GM10266 (cell line): ENCODE data around the gene NDUFA13.

Experiments
- DNase-seq: peaks from one replicate; pipeline ENCODE4 v3.0.0; 2012; ENCODE audit errors: extremely low spot score
- TF ChIP-seq, protein P1 (sequence below): IDR thresholded peaks from 2 replicates; pipeline ENCODE4 v1.5.1; 2012; ENCODE audit warnings: mild to moderate bottlenecking, low read depth; ENCODE audit not compliant: control insufficient read depth, insufficient read depth; ENCODE audit errors: missing control alignments

NDUFA13 gene

DNA sequence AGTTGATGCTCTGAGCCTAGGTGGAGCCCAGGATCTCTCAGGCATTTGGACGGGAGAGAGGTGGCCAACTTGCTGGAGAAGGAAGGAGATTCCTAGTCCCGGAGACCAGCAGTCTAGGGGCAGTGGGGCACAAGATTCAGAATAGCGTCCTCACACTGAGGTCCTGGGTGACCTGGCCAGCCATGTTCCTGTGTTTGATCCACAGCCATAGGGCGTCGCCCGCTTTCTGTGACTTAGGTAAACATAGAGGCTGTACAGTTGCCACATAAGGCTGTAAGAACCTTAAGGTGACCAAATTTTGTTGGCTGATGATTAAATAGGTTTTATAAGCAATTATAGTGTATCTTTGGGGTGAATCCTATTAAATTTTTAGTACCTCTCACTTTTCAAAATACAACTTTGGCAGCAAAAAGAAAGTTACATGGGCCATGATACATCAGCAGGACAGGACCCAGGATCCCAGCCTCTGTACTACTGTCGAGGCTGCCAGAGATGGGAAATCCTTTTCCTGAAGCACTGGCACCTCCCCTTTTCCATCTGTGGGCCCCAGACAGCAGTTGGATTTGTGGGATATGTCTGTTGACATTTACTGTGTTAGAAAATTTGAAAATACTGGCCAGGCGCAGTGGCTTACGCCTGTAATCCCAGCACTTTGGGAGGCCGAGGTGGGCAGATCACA, 38.2 kb upstream of the NDUFA13 start:
- TF ChIP-seq, protein P1, sequence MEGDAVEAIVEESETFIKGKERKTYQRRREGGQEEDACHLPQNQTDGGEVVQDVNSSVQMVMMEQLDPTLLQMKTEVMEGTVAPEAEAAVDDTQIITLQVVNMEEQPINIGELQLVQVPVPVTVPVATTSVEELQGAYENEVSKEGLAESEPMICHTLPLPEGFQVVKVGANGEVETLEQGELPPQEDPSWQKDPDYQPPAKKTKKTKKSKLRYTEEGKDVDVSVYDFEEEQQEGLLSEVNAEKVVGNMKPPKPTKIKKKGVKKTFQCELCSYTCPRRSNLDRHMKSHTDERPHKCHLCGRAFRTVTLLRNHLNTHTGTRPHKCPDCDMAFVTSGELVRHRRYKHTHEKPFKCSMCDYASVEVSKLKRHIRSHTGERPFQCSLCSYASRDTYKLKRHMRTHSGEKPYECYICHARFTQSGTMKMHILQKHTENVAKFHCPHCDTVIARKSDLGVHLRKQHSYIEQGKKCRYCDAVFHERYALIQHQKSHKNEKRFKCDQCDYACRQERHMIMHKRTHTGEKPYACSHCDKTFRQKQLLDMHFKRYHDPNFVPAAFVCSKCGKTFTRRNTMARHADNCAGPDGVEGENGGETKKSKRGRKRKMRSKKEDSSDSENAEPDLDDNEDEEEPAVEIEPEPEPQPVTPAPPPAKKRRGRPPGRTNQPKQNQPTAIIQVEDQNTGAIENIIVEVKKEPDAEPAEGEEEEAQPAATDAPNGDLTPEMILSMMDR: no peak

DNA sequence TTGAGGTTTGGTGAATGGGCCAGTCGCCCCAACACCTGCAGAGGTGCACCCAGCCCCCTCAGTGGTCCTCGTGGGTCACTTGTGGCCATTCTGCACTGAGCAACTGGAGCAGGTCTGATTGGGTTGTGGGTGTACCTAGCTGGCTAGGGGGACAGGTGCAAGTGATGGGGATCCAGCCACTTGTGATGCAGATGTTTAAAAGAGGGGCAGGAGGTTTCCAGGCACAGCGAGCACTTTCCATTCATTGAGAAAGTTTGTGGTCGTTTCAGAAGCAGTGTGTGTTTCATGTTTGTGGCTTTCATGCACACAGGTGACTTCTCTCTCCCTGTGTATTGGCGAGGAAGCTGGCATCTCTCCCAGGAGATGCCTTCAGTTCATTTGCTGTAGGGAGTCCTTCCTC, 35.3 kb upstream of the NDUFA13 start:
- DNase-seq: no peak

More for the DNA sequence above, 38.2 kb upstream of the NDUFA13 start:
- DNase-seq: no peak

DNA sequence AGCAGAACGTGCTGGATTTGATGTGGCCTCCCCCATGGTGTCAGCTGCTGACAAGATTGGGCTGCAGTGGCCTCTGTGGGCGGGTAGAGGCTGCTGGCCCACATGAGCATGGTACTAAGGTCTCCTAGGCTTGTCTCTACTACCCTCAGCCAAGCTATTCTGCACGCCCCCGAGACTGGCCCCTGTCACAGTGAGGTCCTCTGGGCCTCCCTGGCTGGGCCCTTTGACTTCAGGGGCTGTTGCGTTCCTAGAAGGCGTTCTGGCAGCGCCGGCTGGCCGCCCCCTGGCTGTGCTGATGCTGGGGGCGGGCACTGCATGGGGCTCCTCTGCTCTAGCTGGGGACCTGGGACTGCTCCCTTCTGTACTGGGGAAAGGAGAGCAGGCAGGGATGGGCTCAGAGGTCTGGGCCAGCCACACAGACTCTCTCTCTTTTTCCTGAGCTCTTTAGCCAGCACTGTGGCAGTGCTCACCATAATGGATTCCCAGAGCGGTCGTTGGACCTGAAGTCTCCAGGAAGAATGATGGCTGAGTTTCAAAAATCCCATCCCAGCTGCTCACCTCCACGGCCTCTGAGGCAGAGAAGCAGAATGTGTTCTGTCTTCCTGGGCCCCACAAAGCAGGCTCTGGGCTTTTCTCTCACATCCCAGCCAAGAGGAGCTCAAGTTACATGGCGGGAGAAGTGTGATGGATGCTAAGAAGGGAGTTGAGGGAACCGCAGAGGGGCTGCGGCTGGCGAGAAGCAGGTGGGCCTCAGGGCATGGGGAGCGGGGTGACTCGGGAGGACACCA, 33.0 kb upstream of the NDUFA13 start:
- TF ChIP-seq, protein P1: no peak
- no peak for DNase-seq

More for the DNA sequence above, 35.3 kb upstream of the NDUFA13 start:
- TF ChIP-seq, protein P1: no peak

DNA sequence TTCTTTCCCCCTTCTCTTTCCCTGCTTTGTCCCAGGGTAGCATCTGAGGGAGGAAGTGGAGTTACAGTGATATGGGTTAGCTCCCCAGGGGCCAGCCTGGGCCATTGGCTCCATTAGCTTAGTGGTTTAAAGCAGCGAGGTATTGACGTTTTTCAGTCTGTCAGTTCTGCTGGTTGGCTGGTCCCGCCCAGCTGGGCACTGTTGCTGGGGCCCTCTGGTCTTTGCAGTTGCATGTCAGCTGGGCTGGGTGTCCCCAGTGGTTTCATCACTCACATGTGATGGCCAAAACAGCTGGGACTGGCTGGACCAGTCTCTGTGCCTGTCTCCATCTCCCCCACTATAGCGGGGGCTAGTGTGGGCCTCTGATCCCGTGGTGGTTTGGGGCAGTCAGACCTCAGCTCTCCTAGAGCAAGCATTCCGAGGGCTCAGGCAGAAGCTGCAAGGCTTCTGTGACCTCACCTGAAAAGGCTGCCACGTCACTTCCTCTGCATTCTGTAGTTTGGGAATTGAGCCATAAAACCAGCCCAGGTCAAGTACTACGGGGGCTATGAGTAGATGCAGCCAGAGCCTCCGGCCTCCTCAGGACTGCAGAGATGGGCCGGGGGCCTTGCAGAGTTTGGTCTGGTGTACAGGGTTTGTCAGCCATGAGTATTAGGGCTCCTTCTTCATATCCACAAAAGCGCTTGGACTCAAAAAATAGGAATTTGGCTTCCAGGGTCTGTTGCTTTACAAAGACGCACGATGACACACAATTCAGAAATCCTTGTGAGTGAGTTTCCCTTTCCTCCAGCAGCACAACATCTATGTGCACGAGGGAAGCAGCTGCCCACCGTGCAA, 30.6 kb upstream of the NDUFA13 start:
- TF ChIP-seq, protein P1: no peak
- DNase-seq: no peak

DNA sequence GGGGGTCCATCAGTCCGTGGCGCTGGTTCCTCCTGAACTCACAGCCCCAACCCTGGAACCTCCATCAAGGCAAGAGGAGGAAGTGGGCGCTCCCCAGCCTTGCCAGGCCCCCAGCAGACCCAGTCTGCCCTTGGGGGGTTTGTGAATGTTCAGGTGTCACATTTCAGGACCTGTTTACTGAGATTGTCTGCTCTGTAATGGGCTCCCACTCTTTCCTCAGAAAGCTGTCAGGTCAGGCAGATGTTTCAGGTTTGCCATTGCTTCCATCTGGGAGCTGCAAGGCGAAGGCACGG, 30.1 kb upstream of the NDUFA13 start:
- TF ChIP-seq, protein P1: no peak
- no peak for DNase-seq

DNA sequence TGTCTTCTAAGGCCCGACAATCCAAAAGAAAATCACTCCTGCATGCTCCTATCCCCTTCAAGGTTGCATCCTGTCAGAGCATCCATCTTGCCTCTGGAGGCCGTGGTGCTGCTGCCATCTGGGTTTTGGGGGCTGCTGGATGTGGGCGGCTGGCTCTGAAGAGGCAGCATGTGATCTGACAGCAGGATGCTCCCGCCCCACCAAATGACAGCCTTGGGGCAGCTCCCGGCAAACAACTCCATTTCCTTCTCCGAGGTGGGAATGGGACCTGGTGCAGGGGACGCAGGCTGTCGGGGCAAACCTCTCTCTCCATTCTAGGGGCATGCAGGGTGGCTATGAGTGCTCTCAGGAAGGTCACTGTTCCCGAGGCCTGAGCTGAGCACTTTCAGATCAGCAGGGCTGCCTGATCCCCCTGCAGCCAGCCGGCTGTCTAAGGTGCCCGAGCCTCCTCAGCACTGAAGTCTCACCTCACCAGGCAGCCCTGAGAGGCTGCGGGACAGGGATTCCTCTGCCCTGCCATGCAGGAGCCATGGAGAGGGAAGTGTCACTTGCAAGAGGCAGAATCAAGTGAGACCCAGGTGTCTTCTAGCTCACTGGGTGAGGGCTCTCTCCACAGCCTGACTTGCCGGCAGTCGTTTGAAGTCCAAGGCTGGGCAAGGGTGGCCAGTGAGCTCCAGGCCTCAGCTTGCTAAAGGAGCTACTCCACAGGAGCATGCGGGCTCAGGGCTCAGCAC, 29.5 kb upstream of the NDUFA13 start:
- DNase-seq: no peak
- TF ChIP-seq, protein P1: no peak
